ENCODE results near the gene SDK2.

SDK2 gene

GRCh38 chr17:73369111-73369521 lies 275.1 kb downstream of the SDK2 start:
- Mint-ChIP-seq H3K27ac (no peak overlapping the region), H3K4me3 (no peak overlapping the region), H3K4me1 (ENCODE audit: low read depth) (no peaks in the 10 kb centered on the region), H3K27me3 (no peaks in the 10 kb centered on the region), H3K36me3 (ENCODE audit: low read depth) (peaks cover 4% of the 10 kb centered on the region), H3K9me3 (no peaks in the 10 kb centered on the region)

- Mint-ChIP-seq H3K4me3 (no peak overlapping the region), H3K27me3 (no peaks in the 10 kb centered on the region), H3K9me3 (no peaks in the 10 kb centered on the region), H3K36me3 (ENCODE audit: low read depth) (peaks cover 4% of the 10 kb centered on the region), H3K4me1 (ENCODE audit: low read depth) (no peaks in the 10 kb centered on the region), H3K27ac (no peak overlapping the region)
Measured at GRCh38 chr17:73368085-73368631, 276.1 kb downstream of the SDK2 start.

- no peaks in the 10 kb centered on the region for H3K27me3 Mint-ChIP-seq
- H3K9me3 Mint-ChIP-seq: no peaks in the 10 kb centered on the region
- H3K36me3 Mint-ChIP-seq (ENCODE audit: low read depth): peaks cover 4% of the 10 kb centered on the region
- no peak overlapping the region for H3K27ac Mint-ChIP-seq
- no peaks in the 10 kb centered on the region for H3K4me1 Mint-ChIP-seq (ENCODE audit: low read depth)
- H3K4me3 Mint-ChIP-seq: no peak overlapping the region
Measured at GRCh38 chr17:73365906-73366623, 278.2 kb downstream of the SDK2 start.

DNA sequence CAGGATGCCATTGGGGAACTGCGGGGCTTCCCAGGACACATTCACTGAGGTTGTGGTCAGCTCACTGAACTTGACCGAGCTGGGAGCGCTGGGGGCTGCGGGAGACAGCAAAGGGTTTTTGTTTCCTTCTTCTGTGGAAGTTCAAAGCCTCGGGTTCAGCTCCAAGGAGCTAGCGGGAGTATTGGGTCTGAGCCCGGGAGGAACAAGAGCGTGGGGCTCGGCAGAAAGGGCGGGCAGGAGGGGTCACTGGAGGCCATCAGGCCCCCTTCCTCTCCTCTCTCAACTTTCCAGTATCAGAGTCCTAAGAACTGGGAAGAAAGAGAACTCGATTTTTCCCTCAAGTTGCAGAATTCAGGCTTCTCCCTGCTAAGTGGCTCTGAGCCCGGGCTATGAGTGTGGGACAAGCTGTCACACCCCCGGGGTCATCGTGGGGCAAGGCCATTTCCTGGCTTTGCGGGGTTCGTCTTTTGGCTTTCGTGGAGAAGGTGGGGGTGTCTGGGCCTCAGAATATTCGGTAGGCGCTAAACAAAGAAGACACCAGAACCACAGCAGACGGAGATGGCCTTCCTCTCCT lies 278.9 kb downstream of the SDK2 start:
- Mint-ChIP-seq H3K27me3 (no peaks in the 10 kb centered on the region), H3K4me1 (ENCODE audit: low read depth) (no peaks in the 10 kb centered on the region), H3K9me3 (no peaks in the 10 kb centered on the region), H3K27ac (no peak overlapping the region), H3K36me3 (ENCODE audit: low read depth) (peaks cover 4% of the 10 kb centered on the region), H3K4me3 (no peak overlapping the region)

DNA sequence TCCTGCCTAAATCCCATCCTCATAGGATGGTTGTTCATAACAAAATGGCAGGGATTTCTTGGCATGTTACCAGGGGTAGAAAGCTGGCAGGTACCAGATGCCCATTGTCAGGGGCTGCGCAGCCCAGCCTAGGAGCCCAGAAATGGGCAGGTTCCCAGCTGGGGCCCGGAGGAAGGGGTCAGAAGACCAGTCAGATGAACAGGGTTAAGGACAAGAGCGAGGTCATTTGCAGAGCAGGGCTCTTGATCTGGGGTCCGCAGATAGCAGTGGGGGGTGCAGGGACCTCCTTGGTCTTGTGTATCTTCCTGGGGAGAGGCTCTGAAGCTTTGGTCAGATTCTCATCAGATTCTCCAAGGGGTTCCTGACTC lies 280.1 kb downstream of the SDK2 start:
- H3K9me3 Mint-ChIP-seq: no peaks in the 10 kb centered on the region
- H3K4me3 Mint-ChIP-seq: no peak overlapping the region
- H3K27me3 Mint-ChIP-seq: no peaks in the 10 kb centered on the region
- H3K36me3 Mint-ChIP-seq (ENCODE audit: low read depth): peaks cover 4% of the 10 kb centered on the region
- no peaks in the 10 kb centered on the region for H3K4me1 Mint-ChIP-seq (ENCODE audit: low read depth)
- H3K27ac Mint-ChIP-seq: no peak overlapping the region

- no peaks in the 10 kb centered on the region for H3K4me1 Mint-ChIP-seq (ENCODE audit: low read depth)
- no peak overlapping the region for H3K4me3 Mint-ChIP-seq
- H3K27me3 Mint-ChIP-seq: no peaks in the 10 kb centered on the region
- peaks cover 4% of the 10 kb centered on the region for H3K36me3 Mint-ChIP-seq (ENCODE audit: low read depth)
- H3K27ac Mint-ChIP-seq: no peak overlapping the region
- no peaks in the 10 kb centered on the region for H3K9me3 Mint-ChIP-seq
Measured at GRCh38 chr17:73363442-73364154, 280.6 kb downstream of the SDK2 start.

GRCh38 chr17:73362697-73363096 lies 281.5 kb downstream of the SDK2 start:
- Mint-ChIP-seq H3K36me3 (ENCODE audit: low read depth) (peaks cover 4% of the 10 kb centered on the region), H3K27me3 (no peaks in the 10 kb centered on the region), H3K4me1 (ENCODE audit: low read depth) (no peaks in the 10 kb centered on the region), H3K27ac (no peak overlapping the region), H3K9me3 (no peaks in the 10 kb centered on the region), H3K4me3 (no peak overlapping the region)

DNA sequence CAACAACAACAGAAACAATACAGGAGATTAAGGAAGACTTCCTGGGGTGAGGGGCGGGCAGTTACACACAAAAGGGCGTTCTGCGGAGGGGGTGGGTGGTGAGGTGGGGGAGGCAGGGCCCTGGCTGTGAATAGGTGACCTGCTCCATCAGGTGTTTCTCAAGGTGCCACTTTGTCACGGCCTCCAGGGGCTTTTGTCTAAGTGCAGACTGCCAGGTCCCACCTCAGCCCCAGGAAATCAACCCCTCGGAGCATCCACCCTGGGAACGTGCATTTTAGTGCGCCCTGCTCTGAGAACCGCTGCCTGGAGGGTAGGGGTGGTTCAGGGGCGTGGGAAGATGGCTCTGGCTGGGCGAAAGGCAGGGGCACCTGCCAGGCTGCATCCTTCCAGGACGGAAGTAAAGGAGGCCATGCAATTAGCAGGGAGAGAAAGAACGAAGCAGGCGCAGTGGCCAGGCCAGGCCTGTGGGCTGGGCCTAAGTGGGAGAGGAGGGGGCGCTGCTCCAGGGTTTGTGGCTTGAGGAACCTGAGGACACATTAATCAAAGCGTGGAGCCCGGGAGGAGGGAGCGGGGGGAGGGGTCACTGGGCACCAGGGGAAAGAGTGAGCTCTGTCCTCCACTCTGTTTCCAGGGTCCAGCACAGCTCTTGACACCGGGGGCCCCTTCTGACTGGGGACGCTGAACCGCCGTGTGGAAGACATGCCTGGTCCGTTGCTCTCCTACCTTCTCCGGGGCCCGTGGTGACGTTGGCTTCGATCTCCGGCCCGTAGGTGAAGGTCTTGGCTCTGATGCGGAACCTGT lies 283.1 kb downstream of the SDK2 start:
- Mint-ChIP-seq H3K36me3 (ENCODE audit: low read depth) (peaks cover 4% of the 10 kb centered on the region), H3K4me3 (no peak overlapping the region), H3K4me1 (ENCODE audit: low read depth) (no peaks in the 10 kb centered on the region), H3K27me3 (no peaks in the 10 kb centered on the region), H3K9me3 (no peaks in the 10 kb centered on the region), H3K27ac (no peak overlapping the region)

DNA sequence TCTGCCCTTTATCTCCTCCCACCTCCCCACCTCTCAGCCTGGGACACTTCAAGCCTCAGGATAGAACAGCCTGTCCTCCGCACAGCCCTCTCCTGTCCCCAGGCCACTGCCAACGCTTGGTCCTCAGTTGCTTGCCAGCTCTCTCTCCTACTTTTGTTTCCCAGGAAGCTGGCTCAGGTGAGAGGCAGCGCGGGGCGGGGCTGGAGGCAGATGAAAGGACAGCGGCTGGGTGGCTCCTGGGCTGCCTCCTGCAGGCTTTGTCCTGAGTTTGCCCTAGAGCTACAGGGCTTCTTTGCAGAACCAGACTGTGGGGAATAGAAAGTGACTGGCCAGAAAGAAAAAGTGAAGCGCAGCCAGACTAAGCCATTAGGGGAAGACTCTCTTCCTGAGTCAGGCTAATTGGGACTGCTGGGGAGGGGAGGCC lies 284.2 kb downstream of the SDK2 start:
- Mint-ChIP-seq H3K4me1 (ENCODE audit: low read depth) (no peaks in the 10 kb centered on the region), H3K9me3 (no peaks in the 10 kb centered on the region), H3K4me3 (no peak overlapping the region), H3K27me3 (no peaks in the 10 kb centered on the region), H3K36me3 (ENCODE audit: low read depth) (peaks cover 3% of the 10 kb centered on the region), H3K27ac (no peak overlapping the region)

- H3K4me3 Mint-ChIP-seq: no peak overlapping the region
- H3K27me3 Mint-ChIP-seq: no peaks in the 10 kb centered on the region
- no peaks in the 10 kb centered on the region for H3K9me3 Mint-ChIP-seq
- H3K27ac Mint-ChIP-seq: no peak overlapping the region
- H3K36me3 Mint-ChIP-seq (ENCODE audit: low read depth): no peaks in the 10 kb centered on the region
- no peaks in the 10 kb centered on the region for H3K4me1 Mint-ChIP-seq (ENCODE audit: low read depth)
Measured at GRCh38 chr17:73359352-73359751, 284.9 kb downstream of the SDK2 start.

- Mint-ChIP-seq H3K27me3 (no peaks in the 10 kb centered on the region), H3K4me3 (no peak overlapping the region), H3K9me3 (no peaks in the 10 kb centered on the region), H3K27ac (no peak overlapping the region), H3K4me1 (ENCODE audit: low read depth) (no peaks in the 10 kb centered on the region), H3K36me3 (ENCODE audit: low read depth) (no peaks in the 10 kb centered on the region)
Measured at GRCh38 chr17:73358668-73359067, 285.6 kb downstream of the SDK2 start.

- Mint-ChIP-seq H3K9me3 (no peaks in the 10 kb centered on the region), H3K4me3 (no peak overlapping the region), H3K36me3 (ENCODE audit: low read depth) (no peaks in the 10 kb centered on the region), H3K27ac (no peak overlapping the region), H3K27me3 (no peaks in the 10 kb centered on the region), H3K4me1 (ENCODE audit: low read depth) (no peaks in the 10 kb centered on the region)
Measured at GRCh38 chr17:73357981-73358380, 286.3 kb downstream of the SDK2 start.

DNA sequence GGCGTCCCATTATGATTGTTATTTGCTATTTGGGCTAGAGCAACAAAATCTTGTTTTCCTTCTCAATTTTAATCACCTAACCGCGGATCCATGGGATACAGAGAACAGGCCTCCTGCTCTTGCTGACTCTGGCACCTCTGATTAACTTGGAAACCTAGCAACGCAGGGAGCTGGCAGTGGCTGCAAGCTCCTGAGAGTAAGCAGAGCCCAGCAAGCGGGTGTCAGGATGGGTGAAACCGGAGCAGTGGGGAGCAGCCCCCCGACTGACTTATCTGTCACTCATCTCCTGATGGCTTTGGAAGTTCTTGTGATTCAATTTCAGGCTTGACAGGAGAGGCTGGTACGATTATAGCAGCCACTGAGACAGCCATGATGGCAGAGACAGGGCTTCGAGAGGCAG lies 286.9 kb downstream of the SDK2 start:
- H3K27me3 Mint-ChIP-seq: no peaks in the 10 kb centered on the region
- no peaks in the 10 kb centered on the region for H3K36me3 Mint-ChIP-seq (ENCODE audit: low read depth)
- H3K4me1 Mint-ChIP-seq (ENCODE audit: low read depth): no peaks in the 10 kb centered on the region
- no peaks in the 10 kb centered on the region for H3K9me3 Mint-ChIP-seq
- no peak overlapping the region for H3K27ac Mint-ChIP-seq
- no peak overlapping the region for H3K4me3 Mint-ChIP-seq

GRCh38 chr17:73356561-73357170 lies 287.6 kb downstream of the SDK2 start:
- no peaks in the 10 kb centered on the region for H3K9me3 Mint-ChIP-seq
- no peak overlapping the region for H3K27ac Mint-ChIP-seq
- H3K4me3 Mint-ChIP-seq: no peak overlapping the region
- H3K27me3 Mint-ChIP-seq: no peaks in the 10 kb centered on the region
- no peaks in the 10 kb centered on the region for H3K36me3 Mint-ChIP-seq (ENCODE audit: low read depth)
- H3K4me1 Mint-ChIP-seq (ENCODE audit: low read depth): no peaks in the 10 kb centered on the region
